Measurements from ENCODE around the gene KDM4B.

DNA sequence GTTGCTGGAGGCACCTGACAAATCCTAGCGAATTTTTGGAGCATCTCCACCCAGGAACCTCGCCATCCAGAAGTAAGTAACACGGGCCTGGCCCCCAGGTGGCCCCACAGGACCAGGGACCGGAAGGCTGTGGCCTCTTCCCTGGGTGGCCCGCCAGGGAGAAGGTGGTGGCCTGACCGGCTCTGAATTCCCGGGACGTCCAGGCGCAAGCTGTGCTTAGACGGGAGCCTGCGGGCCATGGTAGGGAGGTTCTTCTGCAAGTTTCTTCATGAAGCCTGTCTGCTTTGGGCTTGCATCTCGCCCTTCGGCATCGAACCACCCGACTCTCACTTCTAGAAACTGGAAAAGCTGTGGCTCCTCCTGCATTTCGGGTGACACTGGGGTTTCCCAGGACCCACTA, 47.4 kb downstream of the KDM4B start:
- no peak for TF ChIP-seq CTCF (IDR thresholded peaks at IDR 0.05)
- TF ChIP-seq POLR2A (IDR thresholded peaks at IDR 0.05), result no peak

Measured in Peyer's patch (tissue), 4 donors.